Keratinocyte (primary cell): ENCODE measurements around the gene VANGL2.

Source experiments
- EZH2 ChIP-seq: IDR thresholded peaks from one replicate; pipeline ENCODE4 v1.6.1; 2012; ENCODE audit warnings: inconsistent platforms, mild to moderate bottlenecking, low read length, moderate library complexity
- TF ChIP-seq, protein P1 (sequence below), 3 experiments: IDR thresholded peaks in 1 of 3; conservative IDR thresholded peaks in 1 of 3; optimal IDR thresholded peaks in 1 of 3; 2 replicates in 2 of 3; 3 replicates in 1 of 3; pipeline versions ENCODE3 to v1.5.1; 2011; ENCODE audit warnings: low read length in 3 of 3, mild to moderate bottlenecking in 3 of 3, moderate library complexity in 2 of 3, control low read depth in 1 of 3, inconsistent platforms in 1 of 3; ENCODE audit not compliant: insufficient read depth in 2 of 3; ENCODE audit errors: extremely low read depth in 1 of 3

DNA sequence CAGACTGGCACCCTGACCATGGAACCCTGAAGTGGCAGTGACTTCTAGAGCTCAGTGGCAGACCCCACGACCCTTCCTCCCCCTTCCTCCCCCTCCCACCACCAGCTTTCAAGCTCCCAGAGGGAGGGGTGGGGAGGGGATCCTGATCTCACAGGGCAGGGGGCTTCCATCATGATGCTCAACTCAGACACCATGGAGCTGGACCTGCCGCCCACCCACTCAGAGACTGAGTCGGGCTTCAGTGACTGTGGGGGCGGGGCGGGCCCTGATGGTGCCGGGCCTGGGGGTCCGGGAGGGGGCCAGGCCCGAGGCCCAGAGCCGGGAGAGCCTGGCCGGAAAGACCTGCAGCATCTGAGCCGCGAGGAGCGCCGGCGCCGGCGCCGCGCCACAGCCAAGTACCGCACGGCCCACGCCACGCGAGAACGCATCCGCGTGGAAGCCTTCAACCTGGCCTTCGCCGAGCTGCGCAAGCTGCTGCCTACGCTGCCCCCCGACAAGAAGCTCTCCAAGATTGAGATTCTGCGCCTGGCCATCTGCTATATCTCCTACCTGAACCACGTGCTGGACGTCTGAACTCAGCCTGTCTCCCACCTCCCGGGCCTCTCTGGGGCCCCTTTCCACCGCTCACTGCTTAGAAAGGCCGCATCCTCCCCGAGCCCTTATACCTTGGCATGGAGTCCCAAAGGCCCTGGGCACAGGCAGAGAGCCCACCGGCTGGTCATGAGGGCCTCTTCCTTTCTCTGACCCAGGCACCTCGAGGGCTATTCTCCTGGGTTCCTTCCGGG is 29.6 kb upstream of the VANGL2 start:
- TF ChIP-seq, protein P1, sequence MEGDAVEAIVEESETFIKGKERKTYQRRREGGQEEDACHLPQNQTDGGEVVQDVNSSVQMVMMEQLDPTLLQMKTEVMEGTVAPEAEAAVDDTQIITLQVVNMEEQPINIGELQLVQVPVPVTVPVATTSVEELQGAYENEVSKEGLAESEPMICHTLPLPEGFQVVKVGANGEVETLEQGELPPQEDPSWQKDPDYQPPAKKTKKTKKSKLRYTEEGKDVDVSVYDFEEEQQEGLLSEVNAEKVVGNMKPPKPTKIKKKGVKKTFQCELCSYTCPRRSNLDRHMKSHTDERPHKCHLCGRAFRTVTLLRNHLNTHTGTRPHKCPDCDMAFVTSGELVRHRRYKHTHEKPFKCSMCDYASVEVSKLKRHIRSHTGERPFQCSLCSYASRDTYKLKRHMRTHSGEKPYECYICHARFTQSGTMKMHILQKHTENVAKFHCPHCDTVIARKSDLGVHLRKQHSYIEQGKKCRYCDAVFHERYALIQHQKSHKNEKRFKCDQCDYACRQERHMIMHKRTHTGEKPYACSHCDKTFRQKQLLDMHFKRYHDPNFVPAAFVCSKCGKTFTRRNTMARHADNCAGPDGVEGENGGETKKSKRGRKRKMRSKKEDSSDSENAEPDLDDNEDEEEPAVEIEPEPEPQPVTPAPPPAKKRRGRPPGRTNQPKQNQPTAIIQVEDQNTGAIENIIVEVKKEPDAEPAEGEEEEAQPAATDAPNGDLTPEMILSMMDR (optimal IDR thresholded peaks at IDR 0.05 in 1 of 3, IDR thresholded peaks at IDR 0.05 in 1 of 3, conservative IDR thresholded peaks at IDR 0.05 in 1 of 3; ENCODE audit: extremely low read depth in 1 of 3, insufficient read depth in 2 of 3, low read length in 3 of 3) = no peak
- TF ChIP-seq EZH2 = no peak
